Activated naive CD4-positive, alpha-beta T cell treated with anti-CD3 and anti-CD28 coated beads, Interleukin-2, amount 50 U/mL, for 72 hours (primary cell): ENCODE measurements around the gene TMEM41B. TPM values are rescaled to one million over a fixed set of nuclear protein-coding genes. Genes with fewer than 3 reads are reported as not detected.
"Not testable (repeated sequence)": the region's sequence is repeated elsewhere in the genome, so short reads cannot be mapped to it uniquely, and the experiment has no call there.

Experiments
- ATAC-seq, 2 donors: fragments of 150-1000 bp; cut with Tn5 transposase; 2 replicates each; pipeline ENCODE4 v1.10.0; 2021; ENCODE audit warnings: mild to moderate bottlenecking in 2 of 2, moderate library complexity in 2 of 2
- DNase-seq, 2 donors: peaks; one replicate each; pipeline ENCODE4 v3.0.0; 2021 to 2022; ENCODE audit warnings: low spot score in 2 of 2
- H3K27ac Mint-ChIP-seq, 2 donors: one replicate each; pipeline ENCODE4 v1.8.0; 2022; ENCODE audit warnings: mild to moderate bottlenecking in 2 of 2, mixed read lengths in 2 of 2
- H3K36me3 Mint-ChIP-seq, 2 donors: one replicate each; pipeline ENCODE4 v1.8.0; 2022; ENCODE audit warnings: mixed read lengths in 2 of 2
- H3K9me3 Mint-ChIP-seq, 2 donors: one replicate each; pipeline ENCODE4 v1.8.0; 2022; ENCODE audit warnings: mixed read lengths in 2 of 2
- total RNA-seq, 2 donors: library from RNA; stranded (reverse); gene quantifications; one replicate each; pipeline ENCODE4 v1.2.3, GENCODE V29; 2022

The TMEM41B gene
- total RNA-seq, 2 donors from 2014 or later, result 30.5 to 41.1 TPM

GRCh38 chr11:9318442-9319376 lies 4.3 kb upstream of the TMEM41B start:
- not testable (repeated sequence) for H3K36me3 Mint-ChIP-seq, H3K27ac Mint-ChIP-seq, DNase-seq, ATAC-seq, H3K9me3 Mint-ChIP-seq

- Mint-ChIP-seq H3K9me3 (no peaks in the 10 kb centered on the region), H3K27ac (no peak overlapping the region), H3K36me3 (peaks cover 10 to 15% of the 10 kb centered on the region in 2 donors)
- ATAC-seq (no peak), DNase-seq (no peak)
These were observed 1.9 kb upstream of the TMEM41B start for GRCh38 chr11:9316334-9316733.

DNA sequence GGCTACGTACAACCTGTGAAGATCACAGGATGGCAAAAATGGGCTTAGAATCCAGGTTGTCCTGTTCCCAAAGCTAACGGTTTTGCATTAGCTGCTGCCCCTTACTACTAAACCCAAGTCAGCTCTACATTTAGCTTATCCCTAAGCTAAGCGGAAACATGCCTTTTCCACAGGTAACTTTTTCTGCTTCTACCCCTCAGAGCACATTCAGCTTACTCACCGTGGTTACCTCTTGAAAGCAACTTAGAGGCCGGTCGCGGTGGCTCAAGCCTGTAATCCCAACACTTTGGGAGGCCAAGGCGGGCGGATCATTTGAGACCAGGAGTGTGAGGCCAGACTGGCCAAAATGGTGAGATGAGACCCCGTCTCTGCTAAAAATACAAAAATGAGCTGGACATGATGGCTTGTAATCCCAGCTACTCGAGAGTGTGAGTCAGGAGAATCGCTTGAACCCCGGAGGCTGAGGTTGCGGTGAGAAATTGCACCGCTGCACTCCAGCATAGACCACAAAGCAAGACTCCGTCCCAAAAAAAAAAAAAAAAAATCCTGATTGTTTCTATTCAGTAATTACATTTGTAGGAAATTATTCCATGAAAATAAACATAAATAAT lies 790 bp upstream of the TMEM41B start:
- Mint-ChIP-seq H3K36me3 (peaks cover 10 to 23% of the 10 kb centered on the region in 2 donors), H3K27ac (peak overlapping the region; percentile 95 to 100), H3K9me3 (no peaks in the 10 kb centered on the region)
- DNase-seq (peak in 1 of 2 donors; percentile 58), ATAC-seq (no peak)

GRCh38 chr11:9313648-9314290 lies 624 bp downstream of the TMEM41B start:
- peak in 1 of 2 donors; percentile 27 for DNase-seq
- ATAC-seq, result peak; percentile 0 to 5

DNA sequence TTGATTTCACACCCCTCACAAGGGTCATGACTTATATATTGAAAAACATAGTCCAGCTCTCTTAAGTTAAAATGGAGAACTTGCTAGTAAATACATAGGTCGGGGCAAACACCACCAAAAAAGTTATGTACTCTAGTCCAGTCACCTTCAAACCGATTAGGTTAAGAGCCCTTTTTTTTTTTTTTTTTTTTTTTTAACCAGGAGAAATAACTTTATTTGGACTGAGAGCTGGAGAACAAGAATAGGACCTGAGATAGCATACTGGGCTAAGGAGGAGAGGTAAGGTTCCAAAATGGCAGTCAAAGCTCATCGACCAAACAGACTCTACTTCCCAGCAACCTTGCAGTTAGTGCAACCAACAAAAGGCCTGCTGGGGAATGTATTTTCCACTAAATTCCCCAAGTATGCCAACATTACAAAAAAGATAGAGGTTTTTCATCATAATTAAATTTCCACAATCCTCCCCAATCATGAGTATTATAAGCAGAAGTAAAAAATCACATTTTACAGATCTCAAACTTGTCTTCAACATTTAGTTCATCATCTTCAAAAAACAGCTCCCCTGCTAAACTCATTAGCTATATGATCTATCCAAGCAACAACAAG lies 3.8 kb downstream of the TMEM41B start:
- H3K27ac Mint-ChIP-seq, result peak overlapping the region in 1 of 2 donors; percentile 39
- ATAC-seq, result no peak
- no peak for DNase-seq
- H3K36me3 Mint-ChIP-seq, result peaks cover 15 to 30% of the 10 kb centered on the region in 2 donors
- H3K9me3 Mint-ChIP-seq, result peaks cover 4 to 10% of the 10 kb centered on the region in 2 donors

More at GRCh38 chr11:9313648-9314290, 624 bp downstream of the TMEM41B start:
- peak overlapping the region; percentile 99 to 100 for H3K27ac Mint-ChIP-seq
- peaks cover 10 to 23% of the 10 kb centered on the region in 2 donors for H3K36me3 Mint-ChIP-seq
- no peaks in the 10 kb centered on the region for H3K9me3 Mint-ChIP-seq

DNA sequence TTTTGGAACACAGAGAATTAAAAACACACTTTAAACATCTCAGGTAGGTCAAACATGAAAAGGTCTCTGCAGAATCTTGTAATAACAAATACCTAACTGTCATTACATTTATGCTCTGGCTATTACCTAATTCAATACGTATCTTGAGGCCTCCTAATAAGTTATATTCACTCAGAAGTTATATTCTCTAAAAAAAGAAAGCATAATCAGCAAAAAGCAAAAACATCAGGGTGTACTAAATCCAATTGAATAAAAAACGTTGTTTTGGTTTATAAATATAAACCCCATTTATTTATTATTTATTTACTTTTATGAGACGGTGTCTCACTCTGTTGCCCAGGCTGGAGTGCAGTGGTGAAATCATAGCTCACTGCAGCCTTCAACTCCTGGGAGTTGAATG lies 10.2 kb downstream of the TMEM41B start:
- Mint-ChIP-seq H3K27ac (no peak overlapping the region), H3K9me3 (peaks cover 4 to 10% of the 10 kb centered on the region in 2 donors), H3K36me3 (peaks cover 5 to 7% of the 10 kb centered on the region in 2 donors)
- DNase-seq, result no peak
- no peak for ATAC-seq

DNA sequence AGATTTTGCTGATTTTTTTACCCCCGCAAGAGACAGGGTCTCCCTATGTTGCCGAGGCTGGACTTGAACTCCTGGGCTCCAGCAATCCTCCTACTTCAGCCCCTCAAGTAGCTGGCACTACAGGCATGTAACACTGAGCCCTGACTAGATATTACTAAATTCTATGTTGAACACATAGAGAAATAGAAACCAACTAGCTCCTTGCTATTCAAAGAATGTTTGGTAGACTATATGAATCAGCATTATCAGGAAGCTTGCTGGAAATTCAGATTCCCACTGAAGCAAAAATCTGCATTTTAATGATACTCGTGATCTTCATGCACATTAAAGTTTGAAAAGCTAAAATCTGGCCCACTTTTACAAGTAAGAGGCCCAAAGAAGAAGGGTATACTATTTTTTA lies 11.9 kb downstream of the TMEM41B start:
- ATAC-seq (no peak), DNase-seq (no peak)
- H3K9me3 Mint-ChIP-seq, result peaks cover 0 to 5% of the 10 kb centered on the region in 2 donors
- H3K36me3 Mint-ChIP-seq, result no peaks in the 10 kb centered on the region
- no peak overlapping the region for H3K27ac Mint-ChIP-seq

DNA sequence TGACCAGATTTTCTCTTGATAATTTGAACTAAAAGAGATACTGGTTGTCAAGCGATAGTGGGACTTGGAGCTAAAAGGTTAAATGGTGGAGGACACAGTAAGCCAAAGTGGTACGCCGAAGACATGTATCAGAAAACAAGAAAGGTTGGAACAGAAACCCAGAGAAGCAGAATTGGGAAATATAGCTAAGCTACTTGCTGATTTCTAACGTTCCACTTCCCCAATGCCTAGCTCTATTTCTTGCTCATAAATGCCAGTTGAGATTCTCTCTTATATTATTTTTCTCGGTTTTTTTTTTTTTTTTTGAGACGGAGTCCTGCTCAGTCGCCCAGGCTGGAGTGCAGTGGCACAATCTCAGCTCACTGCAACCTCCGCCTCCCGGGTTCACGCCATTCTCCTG lies 12.7 kb downstream of the TMEM41B start:
- DNase-seq (no peak), ATAC-seq (no peak)
- Mint-ChIP-seq H3K27ac (no peak overlapping the region), H3K9me3 (peaks cover 0 to 2% of the 10 kb centered on the region in 2 donors), H3K36me3 (no peaks in the 10 kb centered on the region)

DNA sequence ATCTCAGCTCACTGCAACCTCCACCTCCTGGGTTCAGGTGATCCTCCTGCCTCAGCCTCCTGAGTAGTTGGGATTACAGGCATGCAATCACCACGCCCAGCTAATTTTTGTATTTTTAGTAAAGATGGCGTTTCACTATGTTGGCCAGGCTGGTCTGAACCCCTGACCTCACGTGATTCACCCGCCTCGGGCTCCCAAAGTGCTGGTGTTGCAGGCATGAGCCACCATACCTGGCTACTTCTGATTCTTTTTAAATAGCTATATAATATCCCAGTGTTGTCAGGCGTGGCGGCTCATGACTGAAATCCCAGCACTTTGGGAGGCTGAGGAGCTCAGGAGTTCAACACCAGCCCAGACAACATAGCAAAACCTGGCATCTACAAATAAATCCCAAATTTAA lies 20.7 kb downstream of the TMEM41B start:
- no peak overlapping the region for H3K27ac Mint-ChIP-seq
- ATAC-seq, result no peak
- DNase-seq, result no peak
- no peaks in the 10 kb centered on the region for H3K9me3 Mint-ChIP-seq
- H3K36me3 Mint-ChIP-seq, result no peaks in the 10 kb centered on the region

- no peak overlapping the region for H3K27ac Mint-ChIP-seq
- DNase-seq, result no peak
- H3K9me3 Mint-ChIP-seq, result no peaks in the 10 kb centered on the region
- ATAC-seq, result no peak
- H3K36me3 Mint-ChIP-seq, result peaks cover 0 to 5% of the 10 kb centered on the region in 2 donors
These were observed 28.4 kb downstream of the TMEM41B start for GRCh38 chr11:9285850-9286587.

DNA sequence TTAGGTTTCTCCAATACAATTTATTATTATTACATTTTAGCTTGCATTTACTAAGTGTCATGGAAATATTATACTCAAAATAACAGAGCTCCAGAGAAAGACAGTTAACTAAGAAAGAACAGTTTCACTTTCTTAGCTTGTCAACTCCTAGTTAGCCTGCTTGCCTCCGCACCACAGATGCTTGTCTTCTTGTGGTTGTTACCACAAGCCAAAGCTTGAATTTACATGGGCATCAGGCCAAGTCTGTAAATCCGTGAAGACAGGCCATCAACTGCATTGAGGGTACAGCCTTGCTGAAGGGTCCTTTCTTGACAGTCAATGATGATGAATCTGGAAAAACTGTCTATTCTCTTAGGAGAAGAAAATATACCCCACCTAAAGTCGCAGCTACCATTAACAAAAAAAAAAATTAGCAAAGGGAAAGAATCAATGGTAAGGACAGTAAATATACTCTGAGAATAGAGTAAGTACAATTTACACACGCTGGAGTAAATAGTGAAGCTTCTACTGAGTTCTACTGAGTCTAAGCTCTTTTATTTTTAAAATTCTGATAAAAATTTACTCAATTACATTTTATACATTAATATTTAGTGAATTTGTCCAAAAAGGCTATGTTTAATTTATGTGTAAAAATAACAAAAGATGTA lies 33.6 kb downstream of the TMEM41B start:
- peak overlapping the region in 1 of 2 donors; percentile 53 for H3K27ac Mint-ChIP-seq
- peak; percentile 96 to 98 for ATAC-seq

GRCh38 chr11:9277176-9277575 lies 37.2 kb downstream of the TMEM41B start:
- Mint-ChIP-seq H3K27ac (no peak overlapping the region), H3K36me3 (no peaks in the 10 kb centered on the region), H3K9me3 (no peaks in the 10 kb centered on the region)
- no peak for ATAC-seq
- DNase-seq, result no peak

More for the DNA sequence above, 33.6 kb downstream of the TMEM41B start:
- Mint-ChIP-seq H3K36me3 (peaks cover 0 to 5% of the 10 kb centered on the region in 2 donors), H3K9me3 (no peaks in the 10 kb centered on the region)
- peak in 1 of 2 donors; percentile 47 for DNase-seq

GRCh38 chr11:9276571-9276970 lies 37.8 kb downstream of the TMEM41B start:
- H3K27ac Mint-ChIP-seq, result no peak overlapping the region
- no peak for ATAC-seq
- H3K9me3 Mint-ChIP-seq, result no peaks in the 10 kb centered on the region

DNA sequence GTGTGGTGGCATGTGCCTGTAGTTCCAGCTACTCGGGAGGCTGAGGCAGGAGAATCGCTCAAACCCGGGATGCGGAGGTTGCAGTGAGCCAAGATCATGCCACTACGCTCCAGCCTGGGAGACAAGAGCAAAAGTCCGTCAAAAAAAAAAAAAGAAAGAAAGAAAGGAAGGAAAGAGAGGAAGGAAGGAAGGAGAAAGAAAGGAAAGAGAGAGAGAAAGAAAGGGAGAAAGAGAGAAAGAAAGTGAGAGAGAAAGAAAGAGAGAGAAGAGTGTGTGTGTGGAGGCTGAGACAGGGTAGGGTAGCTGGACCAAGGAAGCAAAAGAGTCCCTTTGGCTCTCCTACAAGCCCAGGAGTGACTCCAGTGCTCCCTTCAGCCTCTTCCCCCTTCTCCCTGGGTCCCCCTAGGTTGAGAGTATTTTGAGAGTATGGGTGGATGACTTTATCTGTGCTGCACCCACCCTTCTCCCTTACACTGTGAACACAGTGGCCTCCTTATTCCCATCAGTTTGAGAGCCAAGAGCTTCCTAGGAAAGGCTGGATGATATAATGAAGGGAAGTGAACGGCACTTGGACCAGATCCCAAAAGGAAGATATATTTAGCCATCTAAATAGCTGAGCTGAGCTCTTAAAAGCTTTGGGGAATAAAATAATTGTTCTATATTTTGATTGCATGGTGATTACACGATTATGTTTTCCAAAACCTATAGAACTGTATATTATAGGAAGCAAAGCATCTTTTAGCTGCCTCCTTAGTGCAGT lies 39.7 kb downstream of the TMEM41B start:
- H3K36me3 Mint-ChIP-seq, result no peaks in the 10 kb centered on the region
- H3K27ac Mint-ChIP-seq, result no peak overlapping the region
- no peak for ATAC-seq
- no peak for DNase-seq
- no peaks in the 10 kb centered on the region for H3K9me3 Mint-ChIP-seq

More at GRCh38 chr11:9276571-9276970, 37.8 kb downstream of the TMEM41B start:
- no peak for DNase-seq
- H3K36me3 Mint-ChIP-seq, result no peaks in the 10 kb centered on the region
